Measurements from ENCODE around the gene CEP112. TPM values are rescaled to one million over a fixed set of nuclear protein-coding genes. Genes with fewer than 3 reads are reported as not detected.

CEP112 gene
- total RNA-seq, 1 experiment from 2014 or later = 1.3 TPM

- DNase-seq (ENCODE audit: low spot score) = no peak
Observed at GRCh38 chr17:66211047-66211810, 19.3 kb upstream of the CEP112 start.

DNA sequence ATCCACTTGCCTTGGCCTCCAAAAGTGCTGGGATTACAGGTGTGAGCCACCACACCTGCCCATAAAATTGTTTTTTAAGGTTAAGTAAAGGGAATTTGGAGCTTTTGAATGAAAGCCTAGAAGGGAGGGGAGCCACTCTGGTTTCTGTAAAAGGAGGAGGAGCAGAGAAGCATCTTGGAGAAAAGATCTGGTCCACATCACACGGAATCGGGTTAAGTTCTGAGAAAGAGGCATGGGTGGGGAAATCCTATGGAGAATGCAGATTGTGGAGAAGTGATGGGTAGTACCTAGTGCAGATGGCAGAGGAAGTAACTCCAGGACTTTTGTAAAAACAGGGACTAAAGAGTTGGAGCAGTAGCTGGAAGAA is 18.3 kb upstream of the CEP112 start:
- no peak for DNase-seq (ENCODE audit: low spot score)

- DNase-seq (ENCODE audit: low spot score) = no peak
Observed at GRCh38 chr17:66207936-66208335, 16.0 kb upstream of the CEP112 start.

DNA sequence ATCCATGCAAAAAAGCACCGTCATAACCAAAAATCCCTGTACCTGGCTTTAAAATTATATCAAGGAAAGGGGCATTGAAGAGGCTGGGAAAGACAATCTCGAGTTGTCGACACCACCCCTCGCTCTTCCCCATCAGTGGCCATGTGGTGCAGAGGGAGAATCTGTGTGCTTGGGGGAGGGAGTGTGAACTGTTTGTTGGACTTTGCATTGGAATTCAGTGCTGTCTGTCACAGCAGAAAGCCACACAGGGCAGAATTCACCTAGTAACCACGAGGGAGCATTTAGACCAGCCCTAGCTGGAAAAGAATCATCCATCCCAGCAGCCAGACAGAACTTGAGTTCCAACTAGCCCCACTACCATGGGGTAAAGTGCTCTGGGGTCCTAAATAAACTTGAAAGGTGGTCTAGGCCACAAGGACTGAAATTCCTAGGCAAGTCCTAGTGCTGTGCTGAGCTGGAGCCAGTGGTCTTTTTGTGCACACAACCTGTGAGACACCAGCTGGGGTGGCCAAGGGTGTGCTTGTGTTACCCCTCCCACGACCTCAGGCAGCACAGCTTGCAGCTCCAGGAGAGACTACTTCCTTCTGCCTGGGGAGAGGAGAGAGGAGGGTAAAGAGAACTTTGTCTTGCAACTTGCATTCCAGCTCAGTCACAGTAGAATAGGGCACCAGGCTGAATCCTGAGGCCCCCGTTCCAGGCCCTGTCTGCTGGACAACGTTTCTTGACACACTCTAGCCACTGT is 11.5 kb upstream of the CEP112 start:
- DNase-seq (ENCODE audit: low spot score) = no peak

DNA sequence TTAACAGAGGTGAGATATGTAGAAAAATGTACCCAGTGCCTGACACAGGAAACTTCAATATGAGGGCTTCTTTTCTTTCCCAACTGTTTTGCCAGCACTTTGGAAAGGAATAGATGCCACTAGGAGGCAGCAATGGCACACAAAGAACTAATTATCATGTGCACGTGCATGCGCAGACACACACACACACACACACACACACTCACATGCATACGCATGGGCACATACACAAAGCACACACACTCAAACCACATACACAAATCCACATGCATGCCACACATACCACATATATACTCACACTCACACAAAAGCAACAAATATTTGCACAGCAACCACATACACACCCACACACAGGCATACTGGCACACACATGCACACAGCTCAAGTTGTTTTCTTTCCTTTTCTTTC is 8.8 kb upstream of the CEP112 start:
- peak; percentile 87 for DNase-seq (ENCODE audit: low spot score)

DNA sequence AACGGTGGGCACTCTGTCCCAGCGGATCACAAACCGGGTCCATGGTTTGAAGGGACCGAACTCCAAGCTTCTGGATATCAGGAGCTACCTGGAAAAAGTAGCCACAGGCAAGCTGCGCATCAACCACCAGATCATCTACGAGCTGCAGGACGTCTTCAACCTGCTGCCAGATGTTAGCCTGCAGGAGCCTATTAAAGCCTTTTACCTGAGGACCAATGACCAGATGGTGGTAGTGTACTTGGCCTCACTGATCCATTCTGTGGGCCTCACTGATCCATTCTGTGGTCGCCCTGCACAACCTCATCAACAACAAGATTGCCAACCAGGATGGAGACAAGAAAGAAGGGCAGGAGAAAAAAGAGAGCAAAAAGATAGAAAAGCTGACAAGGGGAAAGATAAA is 6.3 kb upstream of the CEP112 start:
- no peak for DNase-seq (ENCODE audit: low spot score)

- no peak for DNase-seq (ENCODE audit: low spot score)
Observed at GRCh38 chr17:66192378-66192687, 400 bp upstream of the CEP112 start.

- no peak for DNase-seq (ENCODE audit: low spot score)
Observed at GRCh38 chr17:66190738-66191592, 968 bp downstream of the CEP112 start.

DNA sequence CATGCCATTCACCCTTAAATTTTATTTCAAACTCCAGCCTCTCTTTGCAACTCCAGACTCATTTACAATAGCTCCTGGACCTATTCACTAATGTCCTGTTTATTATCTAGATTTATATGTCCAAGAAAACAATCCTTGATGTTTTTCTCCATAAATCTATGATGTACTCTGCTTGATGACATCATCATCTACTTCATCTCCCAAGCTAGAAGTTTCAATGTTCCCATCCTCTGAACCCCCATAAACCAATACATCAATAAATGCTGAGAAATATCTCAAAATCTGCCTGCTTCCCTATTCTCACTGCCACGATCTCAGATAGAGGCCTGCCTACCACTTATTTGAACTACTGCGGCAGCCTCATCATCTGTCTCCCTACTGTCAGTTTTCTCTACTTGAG is 4.2 kb downstream of the CEP112 start:
- DNase-seq (ENCODE audit: low spot score) = no peak

DNA sequence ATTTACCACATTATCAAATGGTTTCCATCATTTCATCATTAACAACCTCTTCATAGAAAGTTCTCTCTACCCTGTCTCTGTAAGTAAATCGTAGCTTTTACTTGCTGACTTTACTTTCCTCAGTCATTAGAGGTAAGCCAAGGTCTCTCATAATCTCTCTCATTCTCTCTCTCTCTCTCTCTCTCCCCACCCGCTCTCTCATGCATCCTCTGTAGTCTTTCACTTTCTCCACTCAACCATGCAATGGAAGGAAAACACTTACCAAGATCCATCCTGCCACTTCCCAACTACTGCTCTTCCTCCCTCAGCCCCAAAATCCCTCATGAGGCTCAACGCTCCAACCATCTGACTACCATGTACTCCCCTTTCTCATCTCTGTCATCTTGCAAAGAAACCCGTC is 6.1 kb downstream of the CEP112 start:
- DNase-seq (ENCODE audit: low spot score) = no peak

DNA sequence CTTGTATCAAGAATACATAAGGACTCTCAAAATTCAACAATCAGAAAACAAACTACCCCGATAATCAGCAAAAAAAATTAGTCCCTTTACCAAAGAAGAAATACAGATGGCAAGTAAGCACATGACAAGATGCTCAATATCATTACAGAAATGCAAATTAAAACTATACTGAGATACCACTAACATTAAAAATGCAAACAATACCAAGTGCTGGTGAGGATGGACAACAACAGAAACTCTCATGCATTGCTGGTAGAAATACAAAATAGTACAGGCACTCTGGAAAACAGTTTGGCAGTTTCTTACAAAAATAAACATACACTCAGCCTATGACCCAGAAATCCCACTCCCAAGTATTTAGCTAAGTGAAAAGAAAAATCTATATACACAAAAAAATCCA is 7.5 kb downstream of the CEP112 start:
- no peak for DNase-seq (ENCODE audit: low spot score)

DNA sequence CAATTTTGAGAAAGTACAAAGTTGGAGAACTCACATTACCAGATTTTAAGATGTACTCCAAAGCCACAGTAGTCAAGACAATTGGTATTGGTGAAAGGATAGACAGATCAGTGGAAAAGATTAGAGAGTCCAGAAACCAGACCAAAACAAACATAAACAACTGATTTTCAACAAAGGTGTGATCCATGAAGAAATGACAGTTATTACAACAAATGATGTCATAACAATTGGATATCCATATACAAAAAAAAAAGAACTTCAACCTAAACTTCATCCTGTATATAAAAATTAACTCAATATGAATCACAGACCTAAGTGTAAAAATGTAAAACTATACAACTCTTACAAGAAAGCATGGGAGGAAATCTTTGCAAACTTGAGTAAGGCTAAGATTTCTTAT is 8.4 kb downstream of the CEP112 start:
- no peak for DNase-seq (ENCODE audit: low spot score)

- DNase-seq (ENCODE audit: low spot score) = no peak
Observed at GRCh38 chr17:66178642-66179041, 13.3 kb downstream of the CEP112 start.

- peak; percentile 41 for DNase-seq (ENCODE audit: low spot score)
Observed at GRCh38 chr17:66177048-66177447, 14.9 kb downstream of the CEP112 start.

- peak; percentile 31 for DNase-seq (ENCODE audit: low spot score)
Observed at GRCh38 chr17:66175892-66176291, 16.0 kb downstream of the CEP112 start.

GRCh38 chr17:66172691-66173223 is 19.2 kb downstream of the CEP112 start:
- no peak for DNase-seq (ENCODE audit: low spot score)

DNA sequence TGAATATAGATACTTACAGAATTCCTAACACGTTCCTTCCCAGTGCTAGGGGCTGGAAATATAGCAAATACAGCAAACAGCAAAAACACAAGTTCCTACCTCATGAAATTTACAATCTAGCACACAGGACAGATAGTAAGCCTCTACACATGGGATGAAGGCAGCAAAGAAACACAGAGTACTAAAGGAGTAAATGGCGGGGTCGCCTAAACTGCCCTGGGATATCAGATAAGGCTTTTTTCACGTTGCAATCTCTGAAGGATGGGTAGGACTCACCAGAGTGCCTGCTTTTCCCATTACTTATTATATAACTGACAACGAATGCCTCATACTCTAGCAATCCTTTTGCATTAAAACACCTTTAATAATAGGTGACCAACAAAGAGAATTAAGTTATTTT is 19.8 kb downstream of the CEP112 start:
- DNase-seq (ENCODE audit: low spot score) = no peak

DNA sequence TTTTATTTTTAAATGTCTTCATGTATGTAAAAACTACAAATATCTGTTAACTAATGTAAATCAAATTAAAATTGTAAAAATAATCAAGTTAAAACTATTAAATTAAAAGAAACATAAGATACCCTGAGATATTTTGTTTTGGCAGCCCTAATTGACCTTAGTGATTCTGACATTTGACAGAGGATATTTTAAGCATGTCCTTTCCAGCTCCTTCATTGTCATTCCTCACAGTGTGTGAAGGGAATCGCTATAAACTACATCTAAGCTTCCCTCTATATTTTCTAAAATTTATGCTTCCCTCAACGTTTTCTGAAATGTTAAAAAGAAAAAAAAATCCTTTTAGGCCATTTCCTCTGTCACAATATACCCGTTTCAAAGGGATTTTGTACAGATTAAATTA is 20.2 kb downstream of the CEP112 start:
- DNase-seq (ENCODE audit: low spot score) = no peak

DNA sequence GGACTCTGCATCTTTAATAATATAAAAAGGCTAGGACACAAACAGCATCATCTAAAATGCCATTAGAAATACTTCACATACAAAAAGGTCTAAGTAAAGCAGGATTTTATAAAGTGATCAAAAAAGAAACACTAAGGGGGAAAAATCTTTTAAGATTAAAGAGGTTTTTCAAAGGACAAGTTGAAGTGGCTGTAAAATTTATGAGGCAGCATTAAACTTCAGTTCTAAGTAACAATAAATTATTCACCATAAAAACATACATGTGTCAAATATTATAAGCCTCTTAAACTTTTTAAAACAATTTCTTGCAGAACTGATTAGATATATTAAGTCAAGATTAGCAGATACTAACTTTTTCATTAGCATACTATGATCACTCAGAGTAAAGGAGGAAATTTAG is 20.8 kb downstream of the CEP112 start:
- no peak for DNase-seq (ENCODE audit: low spot score)

- DNase-seq (ENCODE audit: low spot score) = no peak
Observed at GRCh38 chr17:66169839-66170238, 22.1 kb downstream of the CEP112 start.

DNA sequence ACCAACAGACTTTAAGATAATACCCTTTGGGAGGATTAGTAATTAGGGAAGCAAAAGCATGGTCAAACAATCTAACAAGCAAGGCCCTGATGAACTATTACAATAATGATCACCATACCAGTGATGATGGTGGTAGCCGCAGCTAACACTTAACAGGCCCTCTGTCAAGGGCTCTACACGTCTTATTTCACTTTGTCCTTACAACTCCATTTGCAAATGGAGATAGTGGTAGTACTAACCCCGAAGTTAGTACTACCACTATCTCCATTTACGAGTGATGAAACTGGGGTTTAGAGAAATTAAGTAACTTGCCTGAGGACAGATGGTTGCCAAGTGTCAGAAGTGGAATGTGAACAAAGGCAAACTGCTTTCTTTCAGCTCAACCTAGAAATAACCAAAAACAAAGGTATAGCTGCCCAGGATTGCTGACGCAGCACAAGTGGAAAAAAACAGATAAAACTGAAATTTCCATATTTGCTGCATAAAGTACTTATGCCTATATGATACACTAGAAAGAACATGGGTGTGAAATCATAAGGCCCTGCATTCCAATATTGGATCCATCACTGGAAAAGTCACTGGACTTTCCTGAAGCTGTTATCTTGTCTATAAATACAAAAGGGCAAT is 24.6 kb downstream of the CEP112 start:
- no peak for DNase-seq (ENCODE audit: low spot score)
